ENCODE data around the gene FGF14.

The FGF14 gene

GRCh38 chr13:101942535-101943157 lies 459.2 kb downstream of the FGF14 start:
- H3K36me3 Mint-ChIP-seq: no peaks in the 10 kb centered on the region
- H3K27me3 Mint-ChIP-seq: no peaks in the 10 kb centered on the region
- no peaks in the 10 kb centered on the region for H3K4me1 Mint-ChIP-seq
- no peak overlapping the region for H3K4me3 Mint-ChIP-seq
- ATAC-seq: no peak
- H3K27ac Mint-ChIP-seq: no peak overlapping the region
- no peaks in the 10 kb centered on the region for H3K9me3 Mint-ChIP-seq

- Mint-ChIP-seq H3K36me3 (no peaks in the 10 kb centered on the region), H3K27me3 (no peaks in the 10 kb centered on the region), H3K9me3 (no peaks in the 10 kb centered on the region), H3K4me1 (no peaks in the 10 kb centered on the region), H3K27ac (no peak overlapping the region), H3K4me3 (no peak overlapping the region)
- no peak for ATAC-seq
These were observed 459.8 kb downstream of the FGF14 start for GRCh38 chr13:101942038-101942437.

- Mint-ChIP-seq H3K27ac (no peak overlapping the region), H3K4me1 (no peaks in the 10 kb centered on the region), H3K36me3 (no peaks in the 10 kb centered on the region), H3K9me3 (no peaks in the 10 kb centered on the region), H3K4me3 (no peak overlapping the region), H3K27me3 (no peaks in the 10 kb centered on the region)
- no peak for ATAC-seq
These were observed 460.6 kb downstream of the FGF14 start for GRCh38 chr13:101941095-101941783.

GRCh38 chr13:101939370-101939769 lies 462.5 kb downstream of the FGF14 start:
- Mint-ChIP-seq H3K27me3 (no peaks in the 10 kb centered on the region), H3K27ac (no peak overlapping the region), H3K4me3 (no peak overlapping the region), H3K36me3 (no peaks in the 10 kb centered on the region), H3K4me1 (no peaks in the 10 kb centered on the region), H3K9me3 (no peaks in the 10 kb centered on the region)
- no peak for ATAC-seq

GRCh38 chr13:101935828-101936227 lies 466.0 kb downstream of the FGF14 start:
- no peak overlapping the region for H3K27ac Mint-ChIP-seq

GRCh38 chr13:101931186-101931585 lies 470.7 kb downstream of the FGF14 start:
- H3K4me3 Mint-ChIP-seq: no peak overlapping the region
- no peak overlapping the region for H3K27ac Mint-ChIP-seq
- no peaks in the 10 kb centered on the region for H3K9me3 Mint-ChIP-seq
- no peaks in the 10 kb centered on the region for H3K27me3 Mint-ChIP-seq
- H3K36me3 Mint-ChIP-seq: no peaks in the 10 kb centered on the region
- ATAC-seq: no peak
- H3K4me1 Mint-ChIP-seq: no peaks in the 10 kb centered on the region

More at GRCh38 chr13:101935828-101936227, 466.0 kb downstream of the FGF14 start:
- ATAC-seq: no peak
- no peaks in the 10 kb centered on the region for H3K27me3 Mint-ChIP-seq
- no peak overlapping the region for H3K4me3 Mint-ChIP-seq
- H3K9me3 Mint-ChIP-seq: no peaks in the 10 kb centered on the region
- no peaks in the 10 kb centered on the region for H3K36me3 Mint-ChIP-seq
- H3K4me1 Mint-ChIP-seq: no peaks in the 10 kb centered on the region

GRCh38 chr13:101930331-101930730 lies 471.5 kb downstream of the FGF14 start:
- H3K27me3 Mint-ChIP-seq: no peaks in the 10 kb centered on the region
- no peak overlapping the region for H3K27ac Mint-ChIP-seq
- no peaks in the 10 kb centered on the region for H3K36me3 Mint-ChIP-seq
- no peaks in the 10 kb centered on the region for H3K9me3 Mint-ChIP-seq
- H3K4me3 Mint-ChIP-seq: no peak overlapping the region
- H3K4me1 Mint-ChIP-seq: no peaks in the 10 kb centered on the region
- ATAC-seq: no peak

- H3K4me1 Mint-ChIP-seq: no peaks in the 10 kb centered on the region
- H3K27me3 Mint-ChIP-seq: peaks cover 12% of the 10 kb centered on the region
- no peaks in the 10 kb centered on the region for H3K36me3 Mint-ChIP-seq
- no peak overlapping the region for H3K27ac Mint-ChIP-seq
- no peak overlapping the region for H3K4me3 Mint-ChIP-seq
- no peaks in the 10 kb centered on the region for H3K9me3 Mint-ChIP-seq
- ATAC-seq: no peak
These were observed 476.1 kb downstream of the FGF14 start for GRCh38 chr13:101925731-101926130.

GRCh38 chr13:101919541-101920181 lies 482.2 kb downstream of the FGF14 start:
- Mint-ChIP-seq H3K4me3 (no peak overlapping the region), H3K36me3 (no peaks in the 10 kb centered on the region), H3K27ac (no peak overlapping the region), H3K9me3 (no peaks in the 10 kb centered on the region), H3K4me1 (no peaks in the 10 kb centered on the region), H3K27me3 (peaks cover 36% of the 10 kb centered on the region)
- ATAC-seq: no peak

GRCh38 chr13:101917833-101918661 lies 483.8 kb downstream of the FGF14 start:
- Mint-ChIP-seq H3K27ac (no peak overlapping the region), H3K36me3 (no peaks in the 10 kb centered on the region), H3K4me3 (no peak overlapping the region), H3K27me3 (peaks cover 36% of the 10 kb centered on the region), H3K9me3 (no peaks in the 10 kb centered on the region), H3K4me1 (no peaks in the 10 kb centered on the region)
- no peak for ATAC-seq

- Mint-ChIP-seq H3K27me3 (peaks cover 36% of the 10 kb centered on the region), H3K4me3 (no peak overlapping the region), H3K4me1 (no peaks in the 10 kb centered on the region), H3K27ac (no peak overlapping the region), H3K9me3 (no peaks in the 10 kb centered on the region), H3K36me3 (no peaks in the 10 kb centered on the region)
- no peak for ATAC-seq
These were observed 484.4 kb downstream of the FGF14 start for GRCh38 chr13:101917475-101917810.

GRCh38 chr13:101916775-101917474 lies 484.9 kb downstream of the FGF14 start:
- Mint-ChIP-seq H3K27me3 (peaks cover 34% of the 10 kb centered on the region), H3K9me3 (no peaks in the 10 kb centered on the region), H3K36me3 (no peaks in the 10 kb centered on the region), H3K4me1 (no peaks in the 10 kb centered on the region), H3K4me3 (no peak overlapping the region), H3K27ac (no peak overlapping the region)
- peak; percentile 59 for ATAC-seq

GRCh38 chr13:101916108-101916774 lies 485.6 kb downstream of the FGF14 start:
- ATAC-seq: peak; percentile 31
- no peaks in the 10 kb centered on the region for H3K4me1 Mint-ChIP-seq
- no peaks in the 10 kb centered on the region for H3K9me3 Mint-ChIP-seq
- peaks cover 27% of the 10 kb centered on the region for H3K27me3 Mint-ChIP-seq
- H3K27ac Mint-ChIP-seq: no peak overlapping the region
- H3K4me3 Mint-ChIP-seq: no peak overlapping the region
- no peaks in the 10 kb centered on the region for H3K36me3 Mint-ChIP-seq

GRCh38 chr13:101915755-101916107 lies 486.1 kb downstream of the FGF14 start:
- Mint-ChIP-seq H3K4me1 (no peaks in the 10 kb centered on the region), H3K4me3 (no peak overlapping the region), H3K36me3 (no peaks in the 10 kb centered on the region), H3K27me3 (peaks cover 24% of the 10 kb centered on the region), H3K27ac (no peak overlapping the region), H3K9me3 (peaks cover under 1% of the 10 kb centered on the region)
- ATAC-seq: peak; percentile 20

Measured in stimulated activated memory B cell treated with anti-CD40 and anti-IgM and Interleukin-4, amounts not matched to agents 10 μg/mL and 1 μg/mL and 100 μg/mL, for 72 hours (primary cell).